BLaER1 (cell line): Measurements from ENCODE around the gene DUXA.
"Not testable (repeated sequence)": the region's sequence is repeated elsewhere in the genome, so short reads cannot be mapped to it uniquely, and the experiment has no call there.

ENCODE experiments used
- H3K27ac ChIP-seq: shearing (Covaris generic); formaldehyde crosslinking; 2 replicates; pipeline ENCODE4 v1.8.1; 2022
- H3K27me3 ChIP-seq: shearing (Covaris generic); formaldehyde crosslinking; 2 replicates; pipeline ENCODE4 v1.8.1; 2022
- H3K36me3 ChIP-seq: shearing (Covaris generic); formaldehyde crosslinking; 2 replicates; pipeline ENCODE4 v1.8.1; 2022
- H3K4me1 ChIP-seq: shearing (Covaris generic); formaldehyde crosslinking; 2 replicates; pipeline ENCODE4 v1.8.1; 2022
- H3K4me2 ChIP-seq: shearing (Covaris generic); formaldehyde crosslinking; 2 replicates; pipeline ENCODE4 v1.8.1; 2022
- H3K4me3 ChIP-seq: shearing (Covaris generic); formaldehyde crosslinking; 2 replicates; pipeline ENCODE4 v1.8.1; 2022
- H3K9ac ChIP-seq: shearing (Covaris generic); formaldehyde crosslinking; 2 replicates; pipeline ENCODE4 v1.8.1; 2022
- H3K9me3 ChIP-seq: shearing (Covaris generic); formaldehyde crosslinking; 2 replicates; pipeline ENCODE4 v1.8.1; 2022
- H4K20me1 ChIP-seq: shearing (Covaris generic); formaldehyde crosslinking; 2 replicates; pipeline ENCODE4 v1.8.1; 2022
- Cebpa-rat ChIP-seq: shearing (Covaris generic); IDR thresholded peaks from 2 replicates; pipeline ENCODE4 v1.8.1; 2022

Gene DUXA

DNA sequence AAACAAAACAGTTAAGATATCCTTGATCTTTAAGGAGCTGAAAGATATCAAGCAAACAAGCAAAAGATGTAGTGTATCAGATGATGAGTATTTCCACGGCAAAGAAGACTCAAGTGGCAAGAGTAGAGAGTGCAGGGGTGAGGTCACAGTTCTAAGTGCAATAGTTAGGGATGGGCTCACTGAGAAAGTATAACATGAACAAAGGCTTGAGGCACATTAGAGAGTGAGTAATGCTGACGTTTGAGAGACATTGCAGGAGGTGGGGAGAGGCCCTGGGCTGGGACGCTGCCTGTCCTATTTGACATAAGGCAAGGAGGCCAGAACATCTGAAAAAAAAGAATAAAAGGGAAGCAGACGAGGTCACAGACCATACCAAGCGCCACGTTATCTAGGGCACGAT is 1.4 kb downstream of the DUXA start:
- no peak for TF ChIP-seq Cebpa-rat
- peaks cover 2% of the 10 kb centered on the region; the same call in 1 of the 2 replicates for H3K4me1 ChIP-seq
- H3K4me3 ChIP-seq: no peak overlapping the region
- peaks cover 6% of the 10 kb centered on the region; the same call in 1 of the 2 replicates for H3K9me3 ChIP-seq
- no peak overlapping the region for H3K4me2 ChIP-seq
- H3K36me3 ChIP-seq: no peaks in the 10 kb centered on the region
- H3K9ac ChIP-seq: no peak overlapping the region
- no peaks in the 10 kb centered on the region for H3K27me3 ChIP-seq
- H4K20me1 ChIP-seq: no peaks in the 10 kb centered on the region
- H3K27ac ChIP-seq: no peak overlapping the region

DNA sequence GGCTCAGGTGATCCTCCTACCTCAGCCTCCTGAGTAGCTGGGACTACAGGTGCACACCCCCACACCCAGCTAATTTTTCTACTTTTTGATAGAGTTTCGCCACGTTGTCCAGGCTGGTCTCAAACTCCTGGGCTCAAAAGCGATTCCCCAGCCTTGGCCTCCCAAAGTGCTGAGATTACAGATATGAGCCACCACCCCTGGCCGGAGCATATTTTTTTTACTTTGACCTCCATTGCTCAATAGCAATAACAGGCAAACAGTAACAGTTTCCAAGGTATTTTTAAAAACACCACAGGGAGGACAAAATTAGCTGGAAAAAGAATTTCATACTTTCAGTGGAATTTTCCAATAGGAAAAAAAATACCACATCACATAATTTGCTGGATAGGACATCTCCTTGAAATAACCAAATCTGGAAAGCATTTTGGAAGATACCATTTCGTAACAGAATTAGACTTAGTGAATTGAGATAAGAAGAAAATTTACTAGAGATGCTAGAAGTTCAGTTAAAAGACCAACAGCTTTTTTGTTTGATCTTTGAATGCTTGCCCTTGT is 5.2 kb downstream of the DUXA start:
- Histone ChIP-seq H3K4me1 (no peaks in the 10 kb centered on the region), H3K27ac (no peak overlapping the region), H3K9ac (no peak overlapping the region), H3K4me2 (no peak overlapping the region), H3K4me3 (no peak overlapping the region), H4K20me1 (no peaks in the 10 kb centered on the region), H3K9me3 (peaks cover 6% of the 10 kb centered on the region; the same call in 1 of the 2 replicates), H3K27me3 (no peaks in the 10 kb centered on the region), H3K36me3 (no peaks in the 10 kb centered on the region)
- TF ChIP-seq Cebpa-rat: no peak

DNA sequence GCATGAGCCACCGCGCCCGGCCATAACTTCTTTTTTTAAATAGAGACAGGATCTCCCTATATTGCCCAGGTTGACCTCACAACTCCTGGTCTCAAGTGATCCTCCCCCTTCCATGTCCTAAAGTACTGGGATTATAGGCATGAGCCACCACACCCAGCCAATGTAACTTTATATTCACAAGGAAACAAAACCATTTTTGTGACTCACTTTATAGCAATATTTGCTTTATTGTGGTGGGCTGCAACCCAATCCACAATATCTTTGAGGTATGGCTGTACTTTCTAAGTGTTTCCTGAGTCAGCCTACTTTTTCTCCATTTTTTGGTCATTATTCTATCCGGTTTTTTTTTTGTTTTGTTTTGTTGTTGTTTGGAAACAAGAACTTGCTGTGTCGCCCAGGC is 14.4 kb downstream of the DUXA start:
- TF ChIP-seq Cebpa-rat: no peak
- no peak overlapping the region for H3K4me2 ChIP-seq
- H3K9ac ChIP-seq: no peak overlapping the region
- H3K36me3 ChIP-seq: no peaks in the 10 kb centered on the region
- no peaks in the 10 kb centered on the region for H4K20me1 ChIP-seq
- H3K4me3 ChIP-seq: no peak overlapping the region
- no peaks in the 10 kb centered on the region for H3K27me3 ChIP-seq
- H3K27ac ChIP-seq: no peak overlapping the region
- 0 out of 2 replicates have a peak, but pooled peaks cover 3% of the 10 kb centered on the region for H3K9me3 ChIP-seq
- H3K4me1 ChIP-seq: no peaks in the 10 kb centered on the region

DNA sequence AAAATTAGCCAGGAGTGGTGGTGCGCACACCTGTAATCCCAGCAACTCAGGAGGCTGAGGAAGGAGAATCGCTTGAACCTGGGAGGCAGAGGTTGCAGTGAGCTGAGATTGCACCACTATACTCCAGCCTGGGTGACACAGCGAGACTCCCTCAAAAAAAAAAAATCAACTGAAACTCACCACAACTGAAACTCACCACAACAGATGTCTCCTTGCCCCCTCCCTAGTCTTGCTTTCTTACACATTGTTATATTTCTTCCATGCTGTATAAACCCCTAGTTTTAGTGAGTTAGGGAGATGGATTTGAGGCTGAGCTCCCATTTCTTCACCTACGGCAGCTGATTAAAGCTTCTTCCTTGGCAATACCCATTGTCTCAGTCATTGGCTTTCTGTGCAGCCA is 25.6 kb downstream of the DUXA start:
- no peak for TF ChIP-seq Cebpa-rat
- Histone ChIP-seq H4K20me1 (no peaks in the 10 kb centered on the region), H3K36me3 (no peaks in the 10 kb centered on the region), H3K27me3 (no peaks in the 10 kb centered on the region), H3K4me1 (peaks cover 18% of the 10 kb centered on the region), H3K4me3 (no peak overlapping the region), H3K9me3 (peaks cover 23% of the 10 kb centered on the region), H3K4me2 (peak overlapping the region; percentile 66), H3K27ac (peak overlapping the region; percentile 37), H3K9ac (no peak overlapping the region)

DNA sequence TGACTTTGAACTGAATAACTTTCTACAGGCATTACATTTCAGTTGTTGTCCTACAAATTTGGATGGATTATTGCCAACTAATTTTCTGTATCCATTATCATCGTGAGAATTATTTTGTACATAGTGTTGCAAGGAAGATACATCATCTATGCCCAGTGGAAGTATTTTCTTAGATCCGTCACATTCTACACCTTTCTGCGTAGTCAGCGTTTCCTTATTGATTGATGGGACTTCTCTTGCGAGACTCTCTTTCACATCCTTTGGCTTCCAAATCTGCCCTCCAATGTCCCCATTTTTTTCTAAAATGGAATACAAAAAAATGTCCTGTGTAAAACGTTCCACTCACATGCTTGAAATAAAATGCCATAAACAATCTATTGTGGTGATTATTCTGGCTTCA is 31.5 kb downstream of the DUXA start:
- H3K9me3 ChIP-seq: peaks cover 24% of the 10 kb centered on the region

GRCh38 chr19:57127403-57127802 is 39.9 kb downstream of the DUXA start:
- not testable (repeated sequence) for H3K4me2 ChIP-seq, H3K9me3 ChIP-seq, H3K4me1 ChIP-seq, H4K20me1 ChIP-seq, H3K27ac ChIP-seq, H3K36me3 ChIP-seq, H3K4me3 ChIP-seq, H3K27me3 ChIP-seq, H3K9ac ChIP-seq

More for the DNA sequence above, 31.5 kb downstream of the DUXA start:
- Histone ChIP-seq H3K4me2 (no peak overlapping the region), H4K20me1 (no peaks in the 10 kb centered on the region), H3K4me3 (no peak overlapping the region), H3K27ac (no peak overlapping the region), H3K36me3 (no peaks in the 10 kb centered on the region), H3K4me1 (no peaks in the 10 kb centered on the region), H3K9ac (no peak overlapping the region), H3K27me3 (no peaks in the 10 kb centered on the region)
- TF ChIP-seq Cebpa-rat: no peak

GRCh38 chr19:57123882-57124281 is 43.4 kb downstream of the DUXA start:
- no peak for TF ChIP-seq Cebpa-rat
- no peak overlapping the region for H3K4me3 ChIP-seq
- no peak overlapping the region for H3K4me2 ChIP-seq
- no peaks in the 10 kb centered on the region for H3K27me3 ChIP-seq
- no peaks in the 10 kb centered on the region for H3K4me1 ChIP-seq
- H3K27ac ChIP-seq: no peak overlapping the region
- H3K36me3 ChIP-seq: no peaks in the 10 kb centered on the region
- H3K9ac ChIP-seq: no peak overlapping the region
- peaks cover 15% of the 10 kb centered on the region for H3K9me3 ChIP-seq
- no peaks in the 10 kb centered on the region for H4K20me1 ChIP-seq

DNA sequence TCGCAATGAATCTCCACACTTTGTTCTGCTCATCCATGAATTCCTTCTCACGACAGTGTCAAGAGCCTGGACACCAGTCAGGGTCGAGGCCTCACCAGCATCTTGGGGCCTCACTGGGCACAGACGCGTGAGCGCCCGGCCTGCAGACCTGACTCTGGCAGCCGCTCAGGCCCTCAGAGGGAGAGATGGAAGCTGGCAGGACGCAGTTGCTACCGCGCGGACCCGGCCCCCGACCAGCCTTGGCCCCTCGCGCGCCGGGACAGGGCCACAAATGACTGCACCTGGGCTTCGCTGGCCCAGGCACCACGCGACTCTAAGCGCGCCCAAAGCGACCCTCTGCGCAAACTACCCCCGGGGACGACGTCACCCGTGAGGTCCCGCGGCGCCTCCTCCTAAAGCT is 48.4 kb downstream of the DUXA start:
- Histone ChIP-seq H3K9ac (no peak overlapping the region), H3K9me3 (peaks cover 62% of the 10 kb centered on the region), H3K36me3 (no peaks in the 10 kb centered on the region), H3K4me2 (no peak overlapping the region), H3K4me3 (no peak overlapping the region), H4K20me1 (no peaks in the 10 kb centered on the region), H3K27me3 (no peaks in the 10 kb centered on the region), H3K4me1 (no peaks in the 10 kb centered on the region), H3K27ac (no peak overlapping the region)
- TF ChIP-seq Cebpa-rat: no peak

- H3K27ac ChIP-seq, H3K27me3 ChIP-seq, H3K36me3 ChIP-seq, H3K4me2 ChIP-seq, H3K4me1 ChIP-seq, H3K4me3 ChIP-seq, H4K20me1 ChIP-seq, H3K9ac ChIP-seq: not testable (repeated sequence)
- peaks cover 94% of the 10 kb centered on the region for H3K9me3 ChIP-seq
Measured at GRCh38 chr19:57113501-57113900, 53.8 kb downstream of the DUXA start.

DNA sequence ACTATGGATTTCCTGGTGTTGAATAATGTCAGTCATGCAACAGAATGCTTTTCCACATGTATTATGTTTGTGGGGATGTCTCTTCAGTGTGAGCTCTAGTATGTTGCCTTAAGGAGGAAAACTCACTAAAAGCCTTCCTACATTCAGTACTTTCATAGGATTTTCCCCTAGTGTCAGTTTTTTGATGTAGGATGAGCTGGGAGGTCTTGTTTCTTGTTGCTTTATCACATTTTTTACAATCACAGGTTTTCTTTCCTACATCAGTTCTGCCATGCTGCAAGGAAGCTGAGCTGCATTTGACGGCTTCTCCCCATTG is 56.0 kb downstream of the DUXA start:
- Histone ChIP-seq H3K4me3 (no peak overlapping the region), H4K20me1 (no peaks in the 10 kb centered on the region), H3K4me1 (no peaks in the 10 kb centered on the region), H3K9ac (no peak overlapping the region), H3K4me2 (no peak overlapping the region), H3K36me3 (no peaks in the 10 kb centered on the region), H3K9me3 (peaks cover 94% of the 10 kb centered on the region), H3K27me3 (no peaks in the 10 kb centered on the region), H3K27ac (no peak overlapping the region)
- TF ChIP-seq Cebpa-rat: no peak

- Histone ChIP-seq H4K20me1 (no peaks in the 10 kb centered on the region), H3K36me3 (no peaks in the 10 kb centered on the region), H3K27ac (no peak overlapping the region), H3K4me2 (no peak overlapping the region), H3K27me3 (no peaks in the 10 kb centered on the region), H3K4me3 (no peak overlapping the region), H3K9ac (no peak overlapping the region), H3K9me3 (peaks cover 94% of the 10 kb centered on the region), H3K4me1 (no peaks in the 10 kb centered on the region)
- no peak for TF ChIP-seq Cebpa-rat
Measured at GRCh38 chr19:57110592-57111328, 56.5 kb downstream of the DUXA start.
